HepG2 (cell line): Measurements from ENCODE around the gene PSMD4. TPM values are rescaled to one million over a fixed set of nuclear protein-coding genes. Genes with fewer than 3 reads are reported as not detected.

Experiments
- EEA1 ChIP-seq: sonication (generic); formaldehyde crosslinking; IDR thresholded peaks from 2 replicates; pipeline ENCODE4 v1.5.1; 2020; ENCODE audit warnings: mild to moderate bottlenecking, missing genetic modification reagents, borderline replicate concordance
- MTF1 ChIP-seq: sonication (generic); formaldehyde crosslinking; IDR thresholded peaks from 2 replicates; pipeline ENCODE4 v1.5.0; 2020; ENCODE audit warnings: missing genetic modification reagents
- MZF1 ChIP-seq: sonication (generic); formaldehyde crosslinking; IDR thresholded peaks from 2 replicates; pipeline ENCODE4 v1.8.1; 2023; ENCODE audit warnings: mild to moderate bottlenecking, missing genetic modification reagents, borderline replicate concordance
- SRF ChIP-seq: IDR thresholded peaks from 2 replicates; pipeline ENCODE4 v1.6.1; 2011; ENCODE audit warnings: mild to moderate bottlenecking, low read depth, low read length, moderate library complexity
- ZNF709 ChIP-seq: sonication (generic); formaldehyde crosslinking; IDR thresholded peaks from 2 replicates; pipeline ENCODE4 v1.5.0; 2020; ENCODE audit warnings: mild to moderate bottlenecking, missing genetic modification reagents
- ZNF792 ChIP-seq: IDR thresholded peaks from 2 replicates; pipeline ENCODE4 v1.6.1; 2016
- polyA plus RNA-seq, 8 experiments: library from polyadenylated mRNA; depleted of rRNA in 3 of 8; stranded (reverse) in 7 of 8; unstranded in 1 of 8; fragments of >200 nt; fragmentation: Illumina TruSeq in 4 of 8; extraction: Trizol in 4 of 8; gene quantifications; 2 replicates each; pipeline versions ENCODE4 v1.2.1 to v1.2.3, GENCODE V29; 2011 to 2016; ENCODE audit warnings: low read depth in 4 of 8, missing spikeins in 1 of 8, mixed read lengths in 1 of 8; ENCODE audit not compliant: insufficient read depth in 1 of 8
- total RNA-seq, 5 experiments: library from RNA; depleted of rRNA; stranded (reverse); fragments of >200 nt; fragmentation: Illumina TruSeq; extraction: Trizol; gene quantifications; 2 replicates each; pipeline ENCODE4 v1.2.3, GENCODE V29; 2016; ENCODE audit warnings: low read depth in 1 of 5
- TF ChIP-seq, protein P1 (sequence below): sonication (generic); formaldehyde crosslinking; conservative IDR thresholded peaks from 2 replicates; pipeline ENCODE4 v1.4.0; 2020; ENCODE audit warnings: mild to moderate bottlenecking, missing genetic modification reagents, moderate library complexity
- TF ChIP-seq, protein P2 (sequence below): sonication (generic); formaldehyde crosslinking; IDR thresholded peaks from one replicate; pipeline ENCODE4 v1.5.1; 2020; ENCODE audit warnings: mild to moderate bottlenecking, missing genetic modification reagents; ENCODE audit errors: not compliant biosample characterization
- TF ChIP-seq, protein P3 (sequence below): sonication (generic); formaldehyde crosslinking; IDR thresholded peaks from 2 replicates; pipeline ENCODE4 v1.8.0; 2022; ENCODE audit warnings: missing genetic modification reagents, mild to moderate bottlenecking, inconsistent platforms, borderline replicate concordance

PSMD4 gene
- total and polyA plus RNA-seq, 2 of the 13 experiments (the other 11 are each of a cell fraction or from before 2014, with no cell fraction given): 194 to 243 TPM

DNA sequence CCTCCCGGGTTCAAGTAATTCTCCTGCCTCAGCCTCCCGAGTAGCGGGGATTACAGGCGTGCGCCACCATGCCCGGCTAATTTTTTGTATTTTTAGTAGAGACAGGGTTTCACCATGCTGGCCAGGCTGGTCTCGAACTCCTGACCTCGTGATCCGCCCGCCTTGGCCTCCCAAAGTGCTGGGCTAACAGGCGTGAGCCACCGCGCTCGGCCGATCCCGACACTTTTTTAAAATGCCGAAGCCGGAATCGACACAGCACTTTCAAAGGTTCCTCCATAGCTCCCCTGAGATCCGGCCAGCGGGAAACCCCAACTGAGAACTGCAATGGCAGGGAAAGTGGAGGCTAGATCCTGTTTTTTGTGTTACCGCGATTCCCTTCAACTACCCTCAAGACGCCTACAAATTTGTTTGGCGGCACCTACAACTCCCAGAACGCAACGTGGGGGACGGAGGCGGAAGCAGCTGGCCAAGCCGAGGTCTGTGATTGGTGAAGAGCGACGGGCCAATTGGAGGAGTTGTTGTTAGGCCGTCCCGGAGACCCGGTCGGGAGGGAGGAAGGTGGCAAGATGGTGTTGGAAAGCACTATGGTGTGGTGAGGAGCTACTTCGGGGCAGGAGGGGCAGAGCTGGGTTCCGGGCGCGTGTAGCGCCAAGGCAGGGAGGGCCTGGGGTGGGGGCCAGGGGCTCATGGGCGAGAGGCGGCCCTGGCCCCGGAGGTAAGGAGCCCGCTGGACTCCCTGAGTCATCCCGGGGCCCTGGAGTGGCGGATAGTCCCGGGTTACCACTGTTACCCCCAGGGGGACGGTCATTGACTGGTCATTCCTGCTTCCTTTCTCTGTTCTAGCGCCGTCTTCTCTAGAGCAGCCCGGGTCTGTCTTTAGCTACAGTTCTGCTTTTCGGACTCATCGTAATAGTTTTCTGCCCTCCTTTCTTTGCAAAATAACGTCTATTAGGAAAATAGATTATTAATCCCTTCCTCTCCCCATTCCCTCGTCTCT, at the start of gene PSMD4 (continued):
- TF ChIP-seq MZF1 (CRISPR knock-in tag) (no peak), SRF (no peak), MTF1 (CRISPR knock-in tag) (no peak), EEA1 (CRISPR knock-in tag) (no peak), ZNF792 (CRISPR knock-in tag) (no peak), ZNF709 (CRISPR knock-in tag) (peak; percentile 35; the same call in 1 of the 2 replicates)
- TF ChIP-seq, protein P1, sequence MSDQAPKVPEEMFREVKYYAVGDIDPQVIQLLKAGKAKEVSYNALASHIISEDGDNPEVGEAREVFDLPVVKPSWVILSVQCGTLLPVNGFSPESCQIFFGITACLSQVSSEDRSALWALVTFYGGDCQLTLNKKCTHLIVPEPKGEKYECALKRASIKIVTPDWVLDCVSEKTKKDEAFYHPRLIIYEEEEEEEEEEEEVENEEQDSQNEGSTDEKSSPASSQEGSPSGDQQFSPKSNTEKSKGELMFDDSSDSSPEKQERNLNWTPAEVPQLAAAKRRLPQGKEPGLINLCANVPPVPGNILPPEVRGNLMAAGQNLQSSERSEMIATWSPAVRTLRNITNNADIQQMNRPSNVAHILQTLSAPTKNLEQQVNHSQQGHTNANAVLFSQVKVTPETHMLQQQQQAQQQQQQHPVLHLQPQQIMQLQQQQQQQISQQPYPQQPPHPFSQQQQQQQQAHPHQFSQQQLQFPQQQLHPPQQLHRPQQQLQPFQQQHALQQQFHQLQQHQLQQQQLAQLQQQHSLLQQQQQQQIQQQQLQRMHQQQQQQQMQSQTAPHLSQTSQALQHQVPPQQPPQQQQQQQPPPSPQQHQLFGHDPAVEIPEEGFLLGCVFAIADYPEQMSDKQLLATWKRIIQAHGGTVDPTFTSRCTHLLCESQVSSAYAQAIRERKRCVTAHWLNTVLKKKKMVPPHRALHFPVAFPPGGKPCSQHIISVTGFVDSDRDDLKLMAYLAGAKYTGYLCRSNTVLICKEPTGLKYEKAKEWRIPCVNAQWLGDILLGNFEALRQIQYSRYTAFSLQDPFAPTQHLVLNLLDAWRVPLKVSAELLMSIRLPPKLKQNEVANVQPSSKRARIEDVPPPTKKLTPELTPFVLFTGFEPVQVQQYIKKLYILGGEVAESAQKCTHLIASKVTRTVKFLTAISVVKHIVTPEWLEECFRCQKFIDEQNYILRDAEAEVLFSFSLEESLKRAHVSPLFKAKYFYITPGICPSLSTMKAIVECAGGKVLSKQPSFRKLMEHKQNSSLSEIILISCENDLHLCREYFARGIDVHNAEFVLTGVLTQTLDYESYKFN (CRISPR knock-in tag): no peak
- TF ChIP-seq, protein P2, sequence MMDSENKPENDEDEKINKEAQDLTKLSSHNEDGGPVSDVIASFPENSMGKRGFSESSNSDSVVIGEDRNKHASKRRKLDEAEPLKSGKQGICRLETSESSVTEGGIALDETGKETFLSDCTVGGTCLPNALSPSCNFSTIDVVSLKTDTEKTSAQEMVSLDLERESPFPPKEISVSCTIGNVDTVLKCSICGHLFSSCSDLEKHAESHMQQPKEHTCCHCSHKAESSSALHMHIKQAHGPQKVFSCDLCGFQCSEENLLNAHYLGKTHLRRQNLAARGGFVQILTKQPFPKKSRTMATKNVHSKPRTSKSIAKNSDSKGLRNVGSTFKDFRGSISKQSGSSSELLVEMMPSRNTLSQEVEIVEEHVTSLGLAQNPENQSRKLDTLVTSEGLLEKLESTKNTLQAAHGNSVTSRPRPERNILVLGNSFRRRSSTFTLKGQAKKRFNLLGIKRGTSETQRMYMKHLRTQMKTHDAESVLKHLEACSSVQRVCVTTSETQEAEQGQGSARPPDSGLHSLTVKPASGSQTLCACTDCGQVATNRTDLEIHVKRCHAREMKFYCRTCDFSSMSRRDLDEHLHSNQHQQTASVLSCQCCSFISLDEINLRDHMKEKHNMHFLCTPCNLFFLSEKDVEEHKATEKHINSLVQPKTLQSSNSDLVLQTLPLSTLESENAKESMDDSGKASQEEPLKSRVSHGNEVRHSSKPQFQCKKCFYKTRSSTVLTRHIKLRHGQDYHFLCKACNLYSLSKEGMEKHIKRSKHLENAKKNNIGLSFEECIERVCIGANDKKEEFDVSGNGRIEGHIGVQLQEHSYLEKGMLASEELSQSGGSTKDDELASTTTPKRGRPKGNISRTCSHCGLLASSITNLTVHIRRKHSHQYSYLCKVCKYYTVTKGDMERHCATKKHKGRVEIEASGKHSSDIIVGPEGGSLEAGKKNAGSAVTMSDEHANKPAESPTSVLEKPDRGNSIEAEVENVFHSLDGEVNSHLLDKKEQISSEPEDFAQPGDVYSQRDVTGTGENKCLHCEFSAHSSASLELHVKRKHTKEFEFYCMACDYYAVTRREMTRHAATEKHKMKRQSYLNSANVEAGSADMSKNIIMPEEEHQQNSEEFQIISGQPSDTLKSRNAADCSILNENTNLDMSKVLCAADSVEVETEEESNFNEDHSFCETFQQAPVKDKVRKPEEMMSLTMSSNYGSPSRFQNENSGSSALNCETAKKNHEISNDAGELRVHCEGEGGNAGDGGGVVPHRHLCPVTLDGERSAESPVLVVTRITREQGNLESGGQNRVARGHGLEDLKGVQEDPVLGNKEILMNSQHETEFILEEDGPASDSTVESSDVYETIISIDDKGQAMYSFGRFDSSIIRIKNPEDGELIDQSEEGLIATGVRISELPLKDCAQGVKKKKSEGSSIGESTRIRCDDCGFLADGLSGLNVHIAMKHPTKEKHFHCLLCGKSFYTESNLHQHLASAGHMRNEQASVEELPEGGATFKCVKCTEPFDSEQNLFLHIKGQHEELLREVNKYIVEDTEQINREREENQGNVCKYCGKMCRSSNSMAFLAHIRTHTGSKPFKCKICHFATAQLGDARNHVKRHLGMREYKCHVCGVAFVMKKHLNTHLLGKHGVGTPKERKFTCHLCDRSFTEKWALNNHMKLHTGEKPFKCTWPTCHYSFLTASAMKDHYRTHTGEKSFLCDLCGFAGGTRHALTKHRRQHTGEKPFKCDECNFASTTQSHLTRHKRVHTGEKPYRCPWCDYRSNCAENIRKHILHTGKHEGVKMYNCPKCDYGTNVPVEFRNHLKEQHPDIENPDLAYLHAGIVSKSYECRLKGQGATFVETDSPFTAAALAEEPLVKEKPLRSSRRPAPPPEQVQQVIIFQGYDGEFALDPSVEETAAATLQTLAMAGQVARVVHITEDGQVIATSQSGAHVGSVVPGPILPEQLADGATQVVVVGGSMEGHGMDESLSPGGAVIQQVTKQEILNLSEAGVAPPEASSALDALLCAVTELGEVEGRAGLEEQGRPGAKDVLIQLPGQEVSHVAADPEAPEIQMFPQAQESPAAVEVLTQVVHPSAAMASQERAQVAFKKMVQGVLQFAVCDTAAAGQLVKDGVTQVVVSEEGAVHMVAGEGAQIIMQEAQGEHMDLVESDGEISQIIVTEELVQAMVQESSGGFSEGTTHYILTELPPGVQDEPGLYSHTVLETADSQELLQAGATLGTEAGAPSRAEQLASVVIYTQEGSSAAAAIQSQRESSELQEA: no peak
- TF ChIP-seq, protein P3, sequence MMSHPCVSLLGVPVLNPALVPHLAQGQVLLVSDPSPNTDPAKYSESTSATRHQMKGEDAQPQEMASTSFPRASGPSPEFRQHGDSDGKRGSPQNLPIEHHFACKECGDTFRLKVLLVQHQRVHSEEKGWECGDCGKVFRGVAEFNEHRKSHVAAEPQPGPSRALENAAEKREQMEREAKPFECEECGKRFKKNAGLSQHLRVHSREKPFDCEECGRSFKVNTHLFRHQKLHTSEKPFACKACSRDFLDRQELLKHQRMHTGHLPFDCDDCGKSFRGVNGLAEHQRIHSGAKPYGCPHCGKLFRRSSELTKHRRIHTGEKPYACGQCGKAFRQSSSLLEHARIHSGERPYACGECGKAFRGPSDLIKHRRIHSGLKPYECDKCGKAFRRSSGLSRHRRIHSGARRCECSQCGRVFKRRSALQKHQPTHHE (CRISPR knock-in tag): no peak
